Thymus (tissue), 11 donors: ENCODE results near the gene LCN2. TPM values are rescaled to one million over a fixed set of nuclear protein-coding genes. Genes with fewer than 3 reads are reported as not detected.

ENCODE experiments used
- DNase-seq, 9 donors: peaks; one replicate each; pipeline ENCODE4 v3.0.0-alpha.2; 2013; ENCODE audit warnings: low spot score in 9 of 9, low read depth in 6 of 9, missing footprints in 1 of 9
- H3K27ac ChIP-seq, 2 donors: one replicate each; pipeline ENCODE4 v1.5.1; 2013; ENCODE audit warnings: control low read depth in 1 of 2, low read depth in 1 of 2, low read length in 1 of 2, mild to moderate bottlenecking in 1 of 2, moderate library complexity in 1 of 2
- H3K27me3 ChIP-seq, 2 donors: one replicate each; pipeline ENCODE4 v1.5.1; 2013; ENCODE audit warnings: low read length in 1 of 2; ENCODE audit not compliant: control insufficient read depth in 2 of 2, insufficient read depth in 1 of 2
- H3K36me3 ChIP-seq, 2 donors: one replicate each; pipeline ENCODE4 v1.5.1; 2013; ENCODE audit warnings: low read length in 1 of 2, mild to moderate bottlenecking in 1 of 2, moderate library complexity in 1 of 2; ENCODE audit not compliant: control insufficient read depth in 2 of 2, insufficient read depth in 2 of 2
- H3K4me1 ChIP-seq, 2 donors: one replicate each; pipeline ENCODE4 v1.5.1; 2013; ENCODE audit warnings: low read length in 2 of 2; ENCODE audit not compliant: control insufficient read depth in 2 of 2, insufficient read depth in 2 of 2
- H3K4me3 ChIP-seq, 2 donors: one replicate each; pipeline ENCODE4 v1.5.1; 2013; ENCODE audit warnings: low read length in 2 of 2, control low read depth in 1 of 2, mild to moderate bottlenecking in 1 of 2
- H3K9me3 ChIP-seq, 2 donors: one replicate each; pipeline ENCODE4 v1.5.1; 2013; ENCODE audit warnings: low read length in 1 of 2, mild to moderate bottlenecking in 1 of 2; ENCODE audit not compliant: control insufficient read depth in 2 of 2, insufficient read depth in 1 of 2
- WGBS: extraction: QIAGEN DNeasy Blood & Tissue Kit; methylation state at CpG from one replicate; pipeline ENCODE4 v1.1.7; 2013; 5-methylcytosine and 5-hydroxymethylcytosine counted together
- polyA plus RNA-seq: library from polyadenylated mRNA; stranded (reverse); fragments of 200-250 nt; gene quantifications from one replicate; pipeline ENCODE4 v1.2.3, GENCODE V29; 2013
- total RNA-seq: library from RNA; stranded (reverse); fragments of 120-200 nt; gene quantifications from one replicate; pipeline ENCODE4 v1.2.4, GENCODE V29; 2013
- donor health status: healthy.

The LCN2 gene
- total and polyA plus RNA-seq, 2 donors, result 3.4 to 31.9 TPM

DNA sequence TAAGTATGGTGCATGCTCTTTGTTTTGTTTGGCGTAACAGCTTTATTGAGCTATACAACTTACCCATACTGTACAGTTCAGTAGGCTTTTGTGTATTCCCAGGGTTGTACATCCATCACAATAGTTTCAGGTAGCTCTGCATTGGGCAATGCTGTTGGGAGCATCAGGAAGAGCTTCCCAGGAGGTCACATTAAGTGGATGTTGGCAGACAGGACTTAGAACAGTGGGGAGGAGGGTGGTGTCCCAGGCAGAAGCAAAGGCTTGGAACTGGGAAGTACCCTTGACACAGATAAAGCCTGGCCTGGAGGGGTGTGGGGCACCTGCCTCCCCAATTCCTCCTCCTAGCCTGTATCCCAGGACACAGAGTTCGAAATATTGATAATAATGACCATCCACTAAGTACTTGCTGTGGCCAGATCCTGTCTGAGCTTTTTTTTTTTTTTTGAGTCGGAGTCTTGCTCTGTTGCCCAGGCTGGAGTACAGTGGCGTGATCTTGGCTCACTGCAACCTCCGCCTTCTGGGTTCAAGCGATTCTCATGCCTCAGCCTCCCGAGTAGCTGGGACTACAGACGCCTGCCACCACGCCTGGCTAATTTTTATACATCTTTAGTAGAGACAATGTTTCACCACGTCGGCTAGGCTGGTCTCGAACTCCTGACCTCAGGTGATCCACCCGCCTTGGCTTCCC lies 12.1 kb downstream of the LCN2 start:
- Histone ChIP-seq H3K4me3 (peak overlapping the region in 1 of 2 donors; percentile 70), H3K36me3 (peaks cover 35% of the 10 kb centered on the region in 2 donors), H3K27me3 (no peaks in the 10 kb centered on the region), H3K9me3 (no peaks in the 10 kb centered on the region), H3K4me1 (peaks cover 3 to 17% of the 10 kb centered on the region in 2 donors), H3K27ac (no peak overlapping the region)
- no peak for DNase-seq
- WGBS, result 96% methylated on average over 13 of the region's 13 CpGs

DNA sequence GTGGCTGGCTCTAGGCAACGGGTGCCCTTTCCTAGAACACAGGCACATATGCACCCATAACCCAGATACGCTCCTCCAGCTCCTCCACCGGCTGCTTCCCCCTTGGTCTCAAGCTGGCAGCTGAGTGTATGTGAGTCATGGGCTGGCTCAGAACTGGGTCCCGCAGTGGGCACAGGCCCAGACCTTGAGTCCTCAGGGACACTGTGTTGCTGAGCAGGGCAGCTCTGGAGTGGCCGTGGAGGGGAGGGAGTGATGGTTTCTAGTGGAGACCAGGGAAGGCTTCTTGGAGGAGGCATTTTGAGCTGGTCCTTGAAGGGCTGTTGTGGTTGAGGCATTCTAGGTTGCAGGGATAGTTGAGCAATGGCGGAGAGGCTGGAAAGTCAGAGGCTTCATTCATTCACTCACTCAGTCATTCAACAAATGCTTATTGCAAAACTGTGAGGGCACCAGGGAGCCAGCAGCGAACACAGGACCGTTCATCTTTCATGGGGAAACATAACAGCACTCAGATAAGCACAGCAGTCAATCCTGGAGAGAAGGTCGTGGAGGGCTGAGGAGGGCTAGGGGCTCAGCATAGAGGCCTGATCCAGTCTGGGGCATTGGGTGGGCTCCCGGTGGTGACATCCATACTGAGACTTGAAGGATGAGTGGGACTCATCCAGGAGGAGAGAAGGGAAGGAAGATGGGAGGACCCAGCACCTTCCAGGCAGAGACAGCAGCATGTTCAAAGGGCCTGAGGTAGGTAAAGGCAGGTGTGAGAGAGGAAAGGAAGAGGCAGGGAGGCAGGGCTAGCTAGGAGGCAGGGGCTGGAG lies 13.2 kb downstream of the LCN2 start:
- peaks cover 45% of the 10 kb centered on the region in 2 donors for H3K36me3 ChIP-seq
- H3K9me3 ChIP-seq, result no peaks in the 10 kb centered on the region
- DNase-seq, result no peak
- H3K27me3 ChIP-seq, result no peaks in the 10 kb centered on the region
- no peak overlapping the region for H3K4me3 ChIP-seq
- 95% methylated on average over 10 of the region's 10 CpGs for WGBS
- H3K4me1 ChIP-seq, result peaks cover 3 to 17% of the 10 kb centered on the region in 2 donors
- no peak overlapping the region for H3K27ac ChIP-seq

DNA sequence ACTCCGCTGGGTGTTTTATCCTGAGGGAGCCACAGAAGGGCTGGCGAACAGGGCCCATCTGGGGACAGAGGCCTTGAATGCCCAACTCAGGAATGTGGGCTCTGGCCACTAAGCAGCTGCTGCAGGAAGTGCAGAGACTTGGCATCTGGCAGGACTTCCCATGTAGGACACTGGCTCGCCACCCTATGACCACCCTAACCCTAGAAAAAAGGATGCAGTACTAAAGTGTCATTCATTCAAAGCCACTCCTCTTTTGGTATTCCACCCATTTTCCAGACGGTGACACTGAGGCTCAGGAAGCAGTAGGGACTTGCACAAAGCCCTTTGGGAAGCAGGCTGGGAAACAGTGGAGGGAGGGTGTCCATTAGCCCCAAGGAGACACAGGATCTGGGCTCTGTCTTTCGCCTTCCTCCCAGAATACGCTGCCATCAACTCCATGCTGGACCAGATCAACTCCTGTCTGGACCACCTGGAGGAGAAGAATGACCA lies 13.8 kb downstream of the LCN2 start:
- WGBS, result over 99% methylated on average over 6 of the region's 6 CpGs
- no peaks in the 10 kb centered on the region for H3K27me3 ChIP-seq
- no peak overlapping the region for H3K27ac ChIP-seq
- H3K4me1 ChIP-seq, result peaks cover 3 to 17% of the 10 kb centered on the region in 2 donors
- no peak overlapping the region for H3K4me3 ChIP-seq
- DNase-seq, result no peak
- no peaks in the 10 kb centered on the region for H3K9me3 ChIP-seq
- H3K36me3 ChIP-seq, result peaks cover 50 to 52% of the 10 kb centered on the region in 2 donors

DNA sequence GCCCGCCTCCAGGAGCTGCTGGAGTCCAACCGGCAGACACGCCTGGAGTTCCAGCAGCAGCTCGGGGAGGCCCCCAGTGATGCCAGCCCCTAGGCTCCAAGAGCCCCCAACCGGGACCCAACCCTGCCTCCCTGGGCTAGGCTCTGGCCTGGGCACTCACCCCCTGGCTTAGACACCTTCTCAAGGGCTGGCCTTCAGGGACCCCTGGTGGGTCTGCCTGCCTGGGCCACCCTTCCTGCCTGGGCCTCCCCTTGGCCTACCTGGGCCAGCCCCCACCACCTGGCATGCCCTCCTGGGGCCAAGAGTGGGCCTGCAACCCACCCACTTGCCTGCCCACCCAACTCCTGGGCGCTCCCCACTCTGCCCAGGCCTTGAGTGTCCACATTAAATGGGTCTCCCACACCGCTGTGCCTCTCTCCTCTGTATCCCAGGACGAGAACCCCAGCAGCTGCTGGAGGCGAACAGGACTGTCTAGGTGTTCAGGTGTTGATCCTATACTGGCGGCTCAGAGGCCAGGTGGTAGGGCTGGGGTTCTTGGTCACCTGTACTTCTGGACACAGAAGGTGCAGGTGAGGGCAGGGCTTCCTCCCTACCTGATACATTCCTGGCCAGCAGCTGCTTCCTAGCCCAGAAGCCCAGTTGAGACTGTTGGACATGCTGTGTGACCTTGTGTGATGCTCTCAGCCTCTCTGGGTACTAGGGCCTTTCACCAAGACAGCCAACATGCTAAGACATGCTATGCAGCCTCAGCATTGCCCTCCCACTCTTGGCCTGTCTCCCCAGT lies 14.5 kb downstream of the LCN2 start:
- peaks cover 55 to 56% of the 10 kb centered on the region in 2 donors for H3K36me3 ChIP-seq
- 98% methylated on average over 10 of the region's 10 CpGs for WGBS
- no peak overlapping the region for H3K4me3 ChIP-seq

DNA sequence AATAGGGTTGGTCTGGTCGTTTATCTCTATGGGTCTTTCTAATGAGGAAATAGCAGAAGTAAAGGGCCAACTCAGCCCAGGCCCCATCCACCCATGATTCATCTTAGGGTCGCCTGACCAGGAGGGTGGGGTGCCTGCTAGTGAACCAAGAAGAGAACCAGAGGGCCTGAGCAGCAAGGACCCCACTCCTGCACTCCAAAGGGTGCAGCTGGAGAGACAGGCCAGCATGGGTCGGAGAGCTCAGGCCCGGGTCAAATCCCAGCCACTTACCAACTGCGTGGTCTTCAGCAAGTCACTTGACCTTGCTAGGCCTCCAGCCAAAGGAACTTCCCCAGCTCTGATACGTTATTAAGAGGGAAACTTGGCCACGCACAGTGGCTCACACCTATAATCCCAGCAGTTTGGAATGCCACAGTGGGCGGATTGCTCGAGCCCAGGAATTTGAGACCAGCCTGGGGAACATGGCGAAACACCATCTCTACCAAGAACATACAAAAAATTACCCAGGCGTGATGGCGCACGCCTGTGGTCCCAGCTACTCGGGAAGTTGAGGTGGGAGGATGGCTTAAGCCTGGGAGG lies 15.1 kb downstream of the LCN2 start:
- WGBS, result 94% methylated on average over 14 of the region's 14 CpGs
- peaks cover 3 to 14% of the 10 kb centered on the region in 2 donors for H3K4me1 ChIP-seq
- no peaks in the 10 kb centered on the region for H3K9me3 ChIP-seq
- no peak overlapping the region for H3K4me3 ChIP-seq
- no peaks in the 10 kb centered on the region for H3K27me3 ChIP-seq
- H3K27ac ChIP-seq, result no peak overlapping the region
- peaks cover 62 to 63% of the 10 kb centered on the region in 2 donors for H3K36me3 ChIP-seq
- DNase-seq, result no peak

More for the DNA sequence above, 14.5 kb downstream of the LCN2 start:
- peaks cover 3 to 17% of the 10 kb centered on the region in 2 donors for H3K4me1 ChIP-seq
- H3K27ac ChIP-seq, result no peak overlapping the region
- H3K9me3 ChIP-seq, result no peaks in the 10 kb centered on the region
- H3K27me3 ChIP-seq, result no peaks in the 10 kb centered on the region
- DNase-seq, result no peak

DNA sequence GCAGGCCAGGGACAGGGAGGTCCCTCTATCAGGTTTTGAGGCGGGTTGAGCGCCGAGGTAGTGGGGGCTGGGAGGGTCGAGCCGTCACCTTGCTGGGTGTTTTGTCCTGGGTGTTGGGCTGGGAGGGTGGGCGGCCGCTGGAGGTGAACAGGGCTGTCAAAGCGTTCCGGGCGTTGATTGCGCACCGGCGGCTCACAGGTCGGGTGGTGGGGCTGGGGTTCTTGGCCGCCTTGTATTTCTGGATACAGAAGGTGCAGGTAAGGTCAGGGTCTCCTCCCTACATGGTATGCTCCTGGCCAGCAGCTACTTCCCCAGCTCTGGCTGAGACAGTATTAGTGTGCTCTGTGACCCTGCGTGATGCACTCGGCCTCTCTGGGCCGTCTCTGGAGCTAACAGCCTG lies 16.9 kb downstream of the LCN2 start:
- no peak for DNase-seq
- H3K27me3 ChIP-seq, result no peaks in the 10 kb centered on the region
- H3K4me1 ChIP-seq, result peaks cover 2% of the 10 kb centered on the region in 2 donors
- H3K9me3 ChIP-seq, result no peaks in the 10 kb centered on the region
- peaks cover 68 to 75% of the 10 kb centered on the region in 2 donors for H3K36me3 ChIP-seq
- WGBS, result 97% methylated on average over 18 of the region's 18 CpGs
- H3K4me3 ChIP-seq, result no peak overlapping the region
- no peak overlapping the region for H3K27ac ChIP-seq

DNA sequence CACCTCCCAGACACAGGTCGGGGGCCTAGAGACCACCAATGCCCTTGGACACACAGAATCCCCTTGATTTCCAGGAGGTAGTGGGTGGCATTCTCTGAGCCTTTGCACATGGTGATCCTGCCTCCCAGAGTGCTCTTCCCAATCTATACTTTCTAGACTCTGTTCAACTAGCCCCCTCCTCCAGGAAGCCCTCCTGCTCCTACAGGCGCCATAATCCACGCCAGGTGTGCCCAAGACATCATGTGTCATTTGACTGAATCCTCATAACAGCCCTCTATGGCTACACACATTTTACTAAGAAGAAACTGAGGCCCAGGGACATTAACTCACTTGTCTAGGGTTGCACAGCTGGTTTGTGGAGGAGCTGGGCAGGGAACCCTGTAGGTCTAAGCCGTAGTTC lies 18.0 kb downstream of the LCN2 start:
- H3K4me1 ChIP-seq, result no peaks in the 10 kb centered on the region
- H3K4me3 ChIP-seq, result no peak overlapping the region
- no peak overlapping the region for H3K27ac ChIP-seq
- H3K36me3 ChIP-seq, result peaks cover 66 to 72% of the 10 kb centered on the region in 2 donors
- H3K9me3 ChIP-seq, result no peaks in the 10 kb centered on the region
- WGBS, result 97% methylated on average over 4 of the region's 4 CpGs
- DNase-seq, result no peak
- no peaks in the 10 kb centered on the region for H3K27me3 ChIP-seq

DNA sequence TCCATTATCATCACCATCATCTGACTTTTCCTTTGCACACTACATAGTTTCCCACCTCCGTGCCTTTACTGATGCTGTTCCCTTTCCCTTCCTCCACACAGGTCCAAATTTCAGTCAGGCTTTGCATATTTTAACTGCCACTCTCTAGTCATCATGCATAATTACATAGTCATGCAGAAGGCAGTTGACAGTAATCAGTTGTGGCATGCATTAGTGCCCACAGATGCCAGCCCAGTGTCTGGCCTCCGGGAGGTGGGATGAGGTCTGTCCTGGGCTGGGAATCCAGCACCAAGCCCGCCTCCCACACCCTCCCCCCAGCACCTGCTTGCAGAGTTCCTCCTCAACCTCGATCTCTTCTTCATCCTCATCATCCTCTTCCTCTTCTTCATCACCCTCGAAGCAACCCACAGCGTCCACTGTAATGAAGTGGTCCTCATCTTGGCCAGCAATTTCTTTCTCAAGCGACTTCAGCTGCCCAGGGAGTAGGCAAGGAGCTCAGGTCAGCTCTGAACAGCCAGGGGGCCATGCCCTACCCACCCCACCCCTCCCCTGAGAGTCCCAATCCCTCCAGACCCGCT lies 19.6 kb downstream of the LCN2 start:
- Histone ChIP-seq H3K4me1 (no peaks in the 10 kb centered on the region), H3K9me3 (no peaks in the 10 kb centered on the region), H3K27me3 (no peaks in the 10 kb centered on the region), H3K4me3 (no peak overlapping the region), H3K36me3 (peaks cover 50 to 56% of the 10 kb centered on the region in 2 donors), H3K27ac (no peak overlapping the region)
- WGBS, result 97% methylated on average over 8 of the region's 8 CpGs
- no peak for DNase-seq
